GM12878 (cell line): ENCODE data around the gene GGTLC2.

Experiments
- BACH1 ChIP-seq: fragments of 450-650 bp; IDR thresholded peaks from 2 replicates; pipeline ENCODE4 v1.6.1; 2017; ENCODE audit warnings: mild to moderate bottlenecking, borderline replicate concordance
- BCL11A ChIP-seq: IDR thresholded peaks from 2 replicates; pipeline ENCODE4 v1.6.1; 2011; ENCODE audit warnings: low read depth, low read length
- EP300 ChIP-seq, 2 experiments: fragments of 150-350 bp in 1 of 2; IDR thresholded peaks; 2 replicates each; pipeline ENCODE4 v1.6.1; 2011 to 2012; ENCODE audit warnings: low read depth in 2 of 2, low read length in 2 of 2, borderline replicate concordance in 1 of 2, improper control_type of control experiment in 1 of 2, inconsistent platforms in 1 of 2; ENCODE audit not compliant: control insufficient read depth in 1 of 2
- EZH2 ChIP-seq: IDR thresholded peaks from 2 replicates; pipeline ENCODE4 v1.6.1; 2012; ENCODE audit warnings: low read depth, mild to moderate bottlenecking, control low read depth, inconsistent platforms, low read length, borderline replicate concordance; ENCODE audit not compliant: control insufficient read depth
- NFYB ChIP-seq: IDR thresholded peaks from 2 replicates; pipeline ENCODE4 v1.6.1; 2011; ENCODE audit warnings: low read depth, mild to moderate bottlenecking, low read length, improper control_type of control experiment, moderate library complexity; ENCODE audit not compliant: insufficient read depth
- POLR2AphosphoS5 ChIP-seq: IDR thresholded peaks from 2 replicates; pipeline ENCODE4 v1.6.1; 2011; ENCODE audit warnings: mild to moderate bottlenecking, low read length, inconsistent platforms
- SMC3 ChIP-seq: IDR thresholded peaks from 2 replicates; pipeline ENCODE4 v1.6.1; 2011; ENCODE audit warnings: low read length, improper control_type of control experiment, borderline replicate concordance
- TAF1 ChIP-seq: IDR thresholded peaks from 2 replicates; pipeline ENCODE4 v1.6.1; 2011; ENCODE audit warnings: mild to moderate bottlenecking, low read depth, low read length, borderline replicate concordance
- ZNF217 ChIP-seq: fragments of 450-650 bp; IDR thresholded peaks from 2 replicates; pipeline ENCODE4 v1.6.1; 2017; ENCODE audit warnings: antibody characterized with exemption, mild to moderate bottlenecking
- TF ChIP-seq, protein P1 (sequence below), 3 experiments: IDR thresholded peaks in 2 of 3; conservative IDR thresholded peaks in 1 of 3; 2 replicates each; pipeline ENCODE4 v1.5.1; 2011; ENCODE audit warnings: low read depth in 3 of 3, low read length in 3 of 3, mild to moderate bottlenecking in 3 of 3, control low read depth in 2 of 3, moderate library complexity in 2 of 3, inconsistent platforms in 1 of 3, mixed read lengths in 1 of 3; ENCODE audit not compliant: control insufficient read depth in 2 of 3, insufficient read depth in 1 of 3; ENCODE audit errors: extremely low read depth in 1 of 3
- TF ChIP-seq, protein P2 (sequence below): fragments of 450-650 bp; formaldehyde crosslinking; IDR thresholded peaks from 2 replicates; pipeline ENCODE4 v1.4.0; 2022; ENCODE audit warnings: mild to moderate bottlenecking, moderate library complexity

DNA sequence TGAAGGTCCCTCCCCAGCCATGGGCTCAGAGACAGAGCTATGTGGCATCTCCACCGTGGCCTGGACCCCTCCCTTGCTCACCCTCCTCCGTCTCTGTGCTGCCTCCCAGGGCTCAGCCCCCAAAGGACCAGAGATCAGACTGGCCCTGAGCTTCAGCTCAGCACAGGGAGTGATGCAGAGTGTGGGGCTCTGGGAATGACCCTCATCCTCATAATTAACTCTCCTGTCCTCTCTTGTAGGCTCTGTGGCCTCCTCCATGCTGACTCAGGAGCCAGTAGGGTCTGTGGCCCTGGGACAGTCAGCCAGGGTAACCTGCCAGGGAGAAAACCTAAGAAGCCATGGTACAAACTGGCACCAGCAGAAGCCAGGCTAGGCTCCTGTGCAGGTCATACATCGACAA lies 28.7 kb downstream of the GGTLC2 start:
- TF ChIP-seq SMC3, result no peak
- TF ChIP-seq, protein P1, sequence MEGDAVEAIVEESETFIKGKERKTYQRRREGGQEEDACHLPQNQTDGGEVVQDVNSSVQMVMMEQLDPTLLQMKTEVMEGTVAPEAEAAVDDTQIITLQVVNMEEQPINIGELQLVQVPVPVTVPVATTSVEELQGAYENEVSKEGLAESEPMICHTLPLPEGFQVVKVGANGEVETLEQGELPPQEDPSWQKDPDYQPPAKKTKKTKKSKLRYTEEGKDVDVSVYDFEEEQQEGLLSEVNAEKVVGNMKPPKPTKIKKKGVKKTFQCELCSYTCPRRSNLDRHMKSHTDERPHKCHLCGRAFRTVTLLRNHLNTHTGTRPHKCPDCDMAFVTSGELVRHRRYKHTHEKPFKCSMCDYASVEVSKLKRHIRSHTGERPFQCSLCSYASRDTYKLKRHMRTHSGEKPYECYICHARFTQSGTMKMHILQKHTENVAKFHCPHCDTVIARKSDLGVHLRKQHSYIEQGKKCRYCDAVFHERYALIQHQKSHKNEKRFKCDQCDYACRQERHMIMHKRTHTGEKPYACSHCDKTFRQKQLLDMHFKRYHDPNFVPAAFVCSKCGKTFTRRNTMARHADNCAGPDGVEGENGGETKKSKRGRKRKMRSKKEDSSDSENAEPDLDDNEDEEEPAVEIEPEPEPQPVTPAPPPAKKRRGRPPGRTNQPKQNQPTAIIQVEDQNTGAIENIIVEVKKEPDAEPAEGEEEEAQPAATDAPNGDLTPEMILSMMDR (IDR thresholded peaks at IDR 0.05 in 2 of 3, conservative IDR thresholded peaks at IDR 0.05 in 1 of 3; ENCODE audit: control insufficient read depth in 2 of 3, extremely low read depth in 1 of 3, insufficient read depth in 1 of 3, low read depth in 3 of 3, low read length in 3 of 3), result no peak
- no peak for TF ChIP-seq EZH2
- TF ChIP-seq BCL11A, result no peak
- TF ChIP-seq POLR2AphosphoS5, result no peak
- TF ChIP-seq ZNF217, result no peak
- TF ChIP-seq, protein P2, sequence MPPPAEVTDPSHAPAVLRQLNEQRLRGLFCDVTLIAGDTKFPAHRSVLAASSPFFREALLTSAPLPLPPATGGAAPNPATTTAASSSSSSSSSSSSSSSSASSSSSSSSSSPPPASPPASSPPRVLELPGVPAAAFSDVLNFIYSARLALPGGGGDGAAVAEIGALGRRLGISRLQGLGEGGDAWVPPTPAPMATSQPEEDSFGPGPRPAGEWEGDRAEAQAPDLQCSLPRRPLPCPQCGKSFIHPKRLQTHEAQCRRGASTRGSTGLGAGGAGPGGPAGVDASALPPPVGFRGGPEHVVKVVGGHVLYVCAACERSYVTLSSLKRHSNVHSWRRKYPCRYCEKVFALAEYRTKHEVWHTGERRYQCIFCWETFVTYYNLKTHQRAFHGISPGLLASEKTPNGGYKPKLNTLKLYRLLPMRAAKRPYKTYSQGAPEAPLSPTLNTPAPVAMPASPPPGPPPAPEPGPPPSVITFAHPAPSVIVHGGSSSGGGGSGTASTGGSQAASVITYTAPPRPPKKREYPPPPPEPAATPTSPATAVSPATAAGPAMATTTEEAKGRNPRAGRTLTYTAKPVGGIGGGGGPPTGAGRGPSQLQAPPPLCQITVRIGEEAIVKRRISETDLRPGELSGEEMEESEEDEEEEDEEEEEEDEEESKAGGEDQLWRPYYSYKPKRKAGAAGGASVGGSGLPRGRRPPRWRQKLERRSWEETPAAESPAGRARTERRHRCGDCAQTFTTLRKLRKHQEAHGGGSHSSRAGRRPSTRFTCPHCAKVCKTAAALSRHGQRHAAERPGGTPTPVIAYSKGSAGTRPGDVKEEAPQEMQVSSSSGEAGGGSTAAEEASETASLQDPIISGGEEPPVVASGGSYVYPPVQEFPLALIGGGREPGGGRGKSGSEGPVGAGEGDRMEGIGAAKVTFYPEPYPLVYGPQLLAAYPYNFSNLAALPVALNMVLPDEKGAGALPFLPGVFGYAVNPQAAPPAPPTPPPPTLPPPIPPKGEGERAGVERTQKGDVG (CRISPR knock-in tag), result no peak
- no peak for TF ChIP-seq BACH1
- no peak for TF ChIP-seq NFYB
- no peak for TF ChIP-seq EP300 (IDR thresholded peaks at IDR 0.05; ENCODE audit: borderline replicate concordance in 1 of 2, control insufficient read depth in 1 of 2, low read depth in 2 of 2, low read length in 2 of 2)
- TF ChIP-seq TAF1, result no peak
